HG03354 (cell line): ENCODE data around the gene ADGRG1.

Experiments
- ATAC-seq: cut with Tn5 transposase; IDR thresholded peaks from one replicate; pipeline ENCODE4 v1.9.1; 2021; ENCODE audit warnings: mild to moderate bottlenecking; ENCODE audit not compliant: unreplicated experiment, poor library complexity, severe bottlenecking

The ADGRG1 gene

GRCh38 chr16:57630931-57631845 is 2.8 kb downstream of the ADGRG1 start:
- ATAC-seq: no peak

- ATAC-seq: no peak
Measured at GRCh38 chr16:57632568-57632967, 4.1 kb downstream of the ADGRG1 start.

GRCh38 chr16:57633383-57634064 is 5.1 kb downstream of the ADGRG1 start:
- no peak for ATAC-seq

- no peak for ATAC-seq
Measured at GRCh38 chr16:57634171-57634570, 5.7 kb downstream of the ADGRG1 start.

- ATAC-seq: no peak
Measured at GRCh38 chr16:57635266-57636097, 7.1 kb downstream of the ADGRG1 start.

GRCh38 chr16:57636184-57636583 is 7.8 kb downstream of the ADGRG1 start:
- no peak for ATAC-seq

- no peak for ATAC-seq
Measured at GRCh38 chr16:57637020-57637419, 8.6 kb downstream of the ADGRG1 start.

GRCh38 chr16:57637424-57637823 is 9.0 kb downstream of the ADGRG1 start:
- ATAC-seq: no peak

- ATAC-seq: no peak
Measured at GRCh38 chr16:57637965-57638364, 9.5 kb downstream of the ADGRG1 start.

- ATAC-seq: no peak
Measured at GRCh38 chr16:57638381-57638780, 10.0 kb downstream of the ADGRG1 start.

- no peak for ATAC-seq
Measured at GRCh38 chr16:57639172-57639887, 10.9 kb downstream of the ADGRG1 start.

- ATAC-seq: no peak
Measured at GRCh38 chr16:57640185-57640584, 11.8 kb downstream of the ADGRG1 start.

- no peak for ATAC-seq
Measured at GRCh38 chr16:57640612-57641011, 12.2 kb downstream of the ADGRG1 start.

- ATAC-seq: no peak
Measured at GRCh38 chr16:57642160-57643135, 14.0 kb downstream of the ADGRG1 start.

- ATAC-seq: no peak
Measured at GRCh38 chr16:57643147-57643874, 14.9 kb downstream of the ADGRG1 start.

GRCh38 chr16:57643910-57644309 is 15.5 kb downstream of the ADGRG1 start:
- ATAC-seq: no peak

- no peak for ATAC-seq
Measured at GRCh38 chr16:57644383-57645014, 16.1 kb downstream of the ADGRG1 start.
